HG03097 (cell line): ENCODE measurements around the gene PPID.
"Not testable (repeated sequence)": the region's sequence is repeated elsewhere in the genome, so short reads cannot be mapped to it uniquely, and the experiment has no call there.

Source experiments
- ATAC-seq: cut with Tn5 transposase; IDR thresholded peaks from one replicate; pipeline ENCODE4 v1.9.1; 2021; ENCODE audit not compliant: unreplicated experiment, low FRiP score

Gene PPID

GRCh38 chr4:158670975-158671664, 52.1 kb downstream of the PPID start:
- ATAC-seq = peak; percentile 30

GRCh38 chr4:158669310-158669709, 53.9 kb downstream of the PPID start:
- ATAC-seq = no peak

GRCh38 chr4:158667651-158668198, 55.5 kb downstream of the PPID start:
- ATAC-seq = no peak

GRCh38 chr4:158666892-158667291, 56.3 kb downstream of the PPID start:
- ATAC-seq = no peak

- ATAC-seq = no peak
Observed at GRCh38 chr4:158664806-158665205, 58.4 kb downstream of the PPID start.

- ATAC-seq = not testable (repeated sequence)
Observed at GRCh38 chr4:158663707-158664625, 59.2 kb downstream of the PPID start.

GRCh38 chr4:158663255-158663654, 59.9 kb downstream of the PPID start:
- not testable (repeated sequence) for ATAC-seq
